GM12891 (cell line): ENCODE data around the gene GABBR2.

Experiments used
- PAX5 ChIP-seq: IDR thresholded peaks from 2 replicates; pipeline ENCODE4 v1.6.1; 2011; ENCODE audit warnings: low read length, moderate library complexity, mild to moderate bottlenecking; ENCODE audit not compliant: insufficient read depth, severe bottlenecking
- POLR2A ChIP-seq: IDR thresholded peaks from 2 replicates; pipeline ENCODE4 v1.6.1; 2011; ENCODE audit warnings: low read depth, low read length, control low read depth
- POLR2AphosphoS5 ChIP-seq: IDR thresholded peaks from 2 replicates; pipeline ENCODE4 v1.6.1; 2011; ENCODE audit warnings: low read depth, low read length, control low read depth
- SPI1 ChIP-seq: IDR thresholded peaks from 2 replicates; pipeline ENCODE4 v1.6.1; 2011; ENCODE audit warnings: low read depth, low read length, control low read depth
- TAF1 ChIP-seq: IDR thresholded peaks from 2 replicates; pipeline ENCODE4 v1.6.1; 2011; ENCODE audit warnings: low read depth, low read length, control low read depth

DNA sequence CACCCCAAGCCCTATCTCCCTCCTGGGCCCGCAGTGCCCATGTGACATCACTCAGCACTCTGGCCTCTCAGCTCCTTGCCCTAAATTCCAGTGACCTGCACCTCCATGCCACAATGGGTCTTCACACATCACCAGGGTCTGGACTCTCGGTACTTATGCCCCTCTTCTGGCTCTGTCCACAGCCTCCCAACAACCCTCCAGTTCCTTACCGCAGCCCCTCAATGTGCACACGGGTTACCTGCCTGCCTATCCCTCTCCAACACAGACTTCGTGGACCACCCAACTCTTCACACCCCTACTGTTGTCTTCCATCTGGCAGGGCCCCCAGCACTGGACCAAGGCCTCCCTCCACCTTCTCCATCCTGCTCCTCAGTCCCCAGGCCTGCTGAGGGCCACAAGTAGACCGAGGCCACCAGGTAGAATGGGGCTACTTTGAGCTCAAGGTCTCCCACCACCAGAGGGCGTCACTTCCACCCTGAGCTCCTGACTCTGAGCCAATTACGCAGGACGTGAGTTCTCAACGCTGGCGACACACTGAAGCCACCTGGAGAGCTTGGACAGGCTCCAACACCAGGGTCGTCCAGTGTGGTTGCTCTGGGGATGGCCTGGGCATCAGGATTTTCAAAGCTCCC, 172.1 kb downstream of the GABBR2 start:
- no peak for TF ChIP-seq POLR2A
- TF ChIP-seq PAX5 = no peak
- no peak for TF ChIP-seq SPI1
- TF ChIP-seq POLR2AphosphoS5 = no peak
- no peak for TF ChIP-seq TAF1
